HEK293 (cell line): ENCODE measurements around the gene PIGH.

Experiments
- CTCF ChIP-seq: fragments of 450-650 bp; formaldehyde crosslinking; IDR thresholded peaks from 2 replicates; pipeline ENCODE4 v1.5.1; 2016; ENCODE audit warnings: missing biosample characterization, missing genetic modification characterization
- ZNF146 ChIP-seq: fragments of 450-650 bp; formaldehyde crosslinking; IDR thresholded peaks from 2 replicates; pipeline ENCODE4 v1.5.1; 2016; ENCODE audit warnings: missing biosample characterization, missing genetic modification characterization
- ZNF280D ChIP-seq: fragments of 450-650 bp; formaldehyde crosslinking; IDR thresholded peaks from 2 replicates; pipeline ENCODE4 v1.5.1; 2016; ENCODE audit warnings: missing biosample characterization, missing genetic modification characterization
- ZNF561 ChIP-seq: fragments of 450-650 bp; IDR thresholded peaks from 2 replicates; pipeline ENCODE4 v1.5.1; 2018; ENCODE audit warnings: missing biosample characterization, missing genetic modification characterization, borderline replicate concordance
- ZNF626 ChIP-seq: fragments of 450-650 bp; sonication (Bioruptor Pico); formaldehyde crosslinking; IDR thresholded peaks from 2 replicates; pipeline ENCODE4 v1.5.1; 2018; ENCODE audit warnings: missing biosample characterization, missing genetic modification characterization, inconsistent platforms
- ZNF704 ChIP-seq: fragments of 450-650 bp; formaldehyde crosslinking; IDR thresholded peaks from 2 replicates; pipeline ENCODE4 v1.5.1; 2016; ENCODE audit warnings: missing biosample characterization, missing genetic modification characterization
- ZSCAN30 ChIP-seq: fragments of 450-650 bp; IDR thresholded peaks from 2 replicates; pipeline ENCODE4 v1.5.1; 2018; ENCODE audit warnings: missing biosample characterization, mild to moderate bottlenecking, missing genetic modification characterization, moderate library complexity

- TF ChIP-seq CTCF (tag by site-specific recombination) (no peak), ZNF704 (no peak), ZNF626 (tag by site-specific recombination) (no peak), ZNF146 (tag by site-specific recombination) (no peak), ZNF561 (tag by site-specific recombination) (no peak), ZSCAN30 (tag by site-specific recombination) (no peak), ZNF280D (tag by site-specific recombination) (no peak)
Measured at GRCh38 chr14:67547224-67547780, 52.8 kb downstream of the PIGH start.
